Activated naive CD4-positive, alpha-beta T cell treated with anti-CD3 and anti-CD28 coated beads, Interleukin-2, amount 50 U/mL, for 72 hours (primary cell): ENCODE results near the gene PDE9A. TPM values are rescaled to one million over a fixed set of nuclear protein-coding genes. Genes with fewer than 3 reads are reported as not detected.
A peak's percentile ranks its signal among the peaks of the same experiment; 100 is the strongest.

Experiments used
- ATAC-seq, 2 donors: fragments of 150-1000 bp; cut with Tn5 transposase; 2 replicates each; pipeline ENCODE4 v1.10.0; 2021; ENCODE audit warnings: mild to moderate bottlenecking in 2 of 2, moderate library complexity in 2 of 2
- DNase-seq, 2 donors: peaks; one replicate each; pipeline ENCODE4 v3.0.0; 2021 to 2022; ENCODE audit warnings: low spot score in 2 of 2
- H3K27ac Mint-ChIP-seq, 2 donors: one replicate each; pipeline ENCODE4 v1.8.0; 2022; ENCODE audit warnings: mild to moderate bottlenecking in 2 of 2, mixed read lengths in 2 of 2
- H3K36me3 Mint-ChIP-seq, 2 donors: one replicate each; pipeline ENCODE4 v1.8.0; 2022; ENCODE audit warnings: mixed read lengths in 2 of 2
- H3K9me3 Mint-ChIP-seq, 2 donors: one replicate each; pipeline ENCODE4 v1.8.0; 2022; ENCODE audit warnings: mixed read lengths in 2 of 2
- total RNA-seq, 2 donors: library from RNA; stranded (reverse); gene quantifications; one replicate each; pipeline ENCODE4 v1.2.3, GENCODE V29; 2022

Gene PDE9A
- total RNA-seq, 2 donors from 2014 or later: 4.2 to 7.9 TPM

- DNase-seq (no peak), ATAC-seq (no peak)
- Mint-ChIP-seq H3K36me3 (no peaks in the 10 kb centered on the region), H3K27ac (no peak overlapping the region), H3K9me3 (no peaks in the 10 kb centered on the region)
Measured at GRCh38 chr21:42722808-42723473, 69.5 kb downstream of the PDE9A start.

DNA sequence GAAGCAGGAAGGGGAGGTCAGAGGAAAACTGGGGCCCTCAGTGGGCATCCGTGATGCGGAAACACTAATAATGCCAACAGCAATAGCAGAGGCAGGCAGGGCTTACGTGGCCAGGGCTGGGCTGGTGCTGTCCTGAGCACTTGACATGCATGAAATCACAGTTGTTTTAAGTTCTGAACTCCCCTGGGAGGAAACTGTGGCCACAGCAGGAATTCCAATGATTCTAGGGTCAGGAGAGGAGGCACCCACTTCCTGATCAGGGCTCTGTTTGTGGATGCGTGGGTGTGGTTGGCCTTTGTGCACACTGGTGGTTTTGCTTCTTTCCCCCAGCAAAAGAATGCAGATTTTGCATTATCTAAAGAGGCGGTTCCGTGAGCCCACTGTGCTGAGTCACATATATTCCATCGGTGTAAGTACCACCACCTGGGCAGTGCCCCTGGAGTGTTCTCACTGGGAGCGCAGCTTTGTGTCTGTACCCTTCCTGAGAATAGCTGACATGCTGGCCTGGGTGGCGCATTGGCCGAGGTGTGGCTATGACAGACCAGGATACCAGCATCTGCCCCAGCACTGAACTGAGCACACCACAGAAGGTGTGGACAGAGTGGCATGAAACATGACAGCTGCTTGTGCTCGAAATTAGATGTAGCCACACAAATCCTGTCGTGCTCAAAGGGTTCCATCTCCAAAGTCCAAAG is 71.0 kb downstream of the PDE9A start:
- no peak overlapping the region for H3K27ac Mint-ChIP-seq
- H3K9me3 Mint-ChIP-seq: peaks cover 1 to 4% of the 10 kb centered on the region in 2 donors
- peaks cover under 1 to 3% of the 10 kb centered on the region in 2 donors for H3K36me3 Mint-ChIP-seq
- DNase-seq (peak in 1 of 2 donors; percentile 30), ATAC-seq (no peak)

DNA sequence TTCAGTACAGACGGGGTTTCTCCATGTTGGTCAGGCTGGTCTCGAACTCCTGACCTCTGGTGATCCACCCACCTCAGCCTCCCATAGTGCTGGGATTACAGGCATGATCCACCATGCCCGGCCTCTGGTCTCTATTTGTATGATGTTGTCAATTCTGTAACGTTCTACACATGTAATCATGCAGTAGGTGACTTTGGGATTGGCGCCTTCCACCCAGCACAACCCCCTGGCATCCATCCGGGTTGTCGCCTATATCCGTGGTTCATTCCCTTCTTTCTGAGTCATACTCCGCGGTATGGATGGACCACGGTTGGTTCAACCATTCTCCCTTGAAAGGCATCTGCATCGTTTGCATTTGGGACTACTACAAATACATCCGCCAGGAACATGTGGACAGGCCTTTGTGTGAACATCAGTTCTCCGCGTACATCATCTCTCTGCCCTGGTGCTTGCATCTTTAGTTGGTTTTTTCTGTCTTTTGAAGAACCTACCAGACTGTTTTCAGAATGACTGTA is 72.1 kb downstream of the PDE9A start:
- peak in 1 of 2 donors; percentile 21 for DNase-seq
- Mint-ChIP-seq H3K9me3 (peaks cover 5 to 9% of the 10 kb centered on the region in 2 donors), H3K36me3 (peaks cover 5 to 7% of the 10 kb centered on the region in 2 donors), H3K27ac (no peak overlapping the region)
- no peak for ATAC-seq

DNA sequence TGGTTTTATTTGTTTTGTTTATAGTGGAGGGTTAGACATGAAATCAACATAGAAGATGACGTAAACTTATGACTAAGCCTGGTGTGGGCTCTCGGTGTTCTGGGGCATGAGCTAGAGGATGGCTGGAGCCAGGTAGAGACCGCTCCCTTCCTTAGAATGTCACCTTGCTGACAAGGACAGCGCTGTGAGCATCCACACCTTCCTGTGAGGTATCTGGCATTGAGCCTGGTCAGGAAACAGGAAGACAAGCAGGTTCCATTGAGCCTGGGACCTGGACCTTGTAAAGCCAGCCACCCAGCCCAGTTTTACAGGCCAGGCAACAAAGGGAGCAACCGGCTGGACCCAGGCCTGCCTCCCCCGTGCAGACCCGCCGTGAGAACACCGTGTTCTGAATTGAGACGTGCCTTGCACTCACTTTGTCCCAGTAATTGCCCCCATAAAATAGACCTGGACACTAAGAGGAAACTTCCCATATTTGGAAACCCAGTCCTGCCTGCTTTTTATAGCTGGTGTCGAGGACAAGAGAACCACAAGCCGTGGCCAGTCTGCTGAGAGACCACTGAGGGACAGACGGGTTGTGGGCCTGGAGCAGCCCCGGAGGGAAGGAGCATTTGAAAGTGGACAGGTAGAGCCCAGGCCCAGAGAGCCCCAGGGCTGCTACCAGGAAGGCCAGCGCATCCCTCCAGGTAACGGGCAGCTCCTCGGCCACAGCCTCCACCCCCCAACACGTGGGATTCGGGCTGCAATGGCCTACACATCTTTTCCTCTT is 78.0 kb downstream of the PDE9A start:
- Mint-ChIP-seq H3K9me3 (peaks cover 5 to 9% of the 10 kb centered on the region in 2 donors), H3K36me3 (peaks cover 5 to 13% of the 10 kb centered on the region in 2 donors), H3K27ac (no peak overlapping the region)
- ATAC-seq: no peak
- DNase-seq: peak in 1 of 2 donors; percentile 26

DNA sequence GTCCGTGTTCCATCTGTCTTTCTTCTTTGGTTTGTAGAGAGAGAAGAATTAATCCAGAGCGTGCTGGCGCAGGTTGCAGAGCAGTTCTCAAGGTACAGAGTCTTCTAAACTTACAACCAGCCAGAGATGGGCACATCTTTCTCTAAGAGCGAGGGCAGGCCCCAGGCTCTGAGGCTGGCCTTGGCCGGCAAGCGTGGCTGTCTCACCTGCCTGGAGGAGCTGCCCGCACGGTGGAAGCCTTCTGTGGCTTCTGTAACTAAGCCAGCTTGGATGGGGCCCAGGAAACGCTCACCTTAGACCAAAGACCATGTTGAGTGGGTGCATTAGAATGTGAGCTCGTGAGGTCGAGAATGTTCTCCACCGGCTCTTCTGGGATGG is 78.6 kb downstream of the PDE9A start:
- H3K36me3 Mint-ChIP-seq: peaks cover 5 to 13% of the 10 kb centered on the region in 2 donors
- ATAC-seq (no peak), DNase-seq (peak in 1 of 2 donors; percentile 31)
- H3K9me3 Mint-ChIP-seq: peaks cover 5 to 9% of the 10 kb centered on the region in 2 donors
- H3K27ac Mint-ChIP-seq: peak overlapping the region; percentile 15 to 29

DNA sequence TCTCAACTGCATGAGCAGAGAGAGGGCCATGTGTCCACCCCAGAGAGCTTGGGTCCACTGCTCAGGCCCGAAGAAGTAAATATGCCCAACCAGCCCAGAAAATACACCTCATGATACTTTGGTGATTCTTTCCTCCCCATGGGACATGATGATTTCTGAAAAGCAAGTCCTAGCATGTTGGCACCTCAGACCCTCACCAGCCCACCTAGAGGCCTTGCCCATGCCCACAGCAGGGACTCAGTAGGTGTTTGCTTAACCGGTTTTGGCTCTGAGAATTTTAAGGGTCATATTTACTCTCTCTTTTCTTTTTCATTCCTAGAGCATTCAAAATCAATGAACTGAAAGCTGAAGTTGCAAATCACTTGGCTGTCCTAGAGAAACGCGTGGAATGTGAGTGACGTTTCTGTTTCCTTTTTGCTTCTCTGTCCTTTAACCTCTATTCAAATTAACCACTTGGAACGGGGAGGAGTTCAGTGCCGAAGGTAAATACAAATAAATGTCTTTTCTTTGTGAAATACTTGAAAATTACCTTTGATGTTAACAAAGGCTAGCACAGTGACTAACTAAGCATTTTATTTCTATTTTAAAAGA is 79.7 kb downstream of the PDE9A start:
- no peak for DNase-seq
- peaks cover 5 to 13% of the 10 kb centered on the region in 2 donors for H3K36me3 Mint-ChIP-seq
- peaks cover 5 to 9% of the 10 kb centered on the region in 2 donors for H3K9me3 Mint-ChIP-seq
- no peak for ATAC-seq
- no peak overlapping the region for H3K27ac Mint-ChIP-seq

- Mint-ChIP-seq H3K27ac (peak overlapping the region in 1 of 2 donors; percentile 30), H3K36me3 (peaks cover 5 to 13% of the 10 kb centered on the region in 2 donors)
Measured at GRCh38 chr21:42733874-42734273, 80.5 kb downstream of the PDE9A start.

GRCh38 chr21:42734323-42734971 is 81.0 kb downstream of the PDE9A start:
- no peak for DNase-seq

More at GRCh38 chr21:42733874-42734273, 80.5 kb downstream of the PDE9A start:
- peaks cover 5 to 9% of the 10 kb centered on the region in 2 donors for H3K9me3 Mint-ChIP-seq
- ATAC-seq (no peak), DNase-seq (no peak)

GRCh38 chr21:42735061-42735460 is 81.6 kb downstream of the PDE9A start:
- no peaks in the 10 kb centered on the region for H3K9me3 Mint-ChIP-seq
- H3K27ac Mint-ChIP-seq: peak overlapping the region in 1 of 2 donors; percentile 16

More at GRCh38 chr21:42734323-42734971, 81.0 kb downstream of the PDE9A start:
- no peak for ATAC-seq
- Mint-ChIP-seq H3K36me3 (peaks cover 4 to 9% of the 10 kb centered on the region in 2 donors), H3K27ac (peak overlapping the region in 1 of 2 donors; percentile 30), H3K9me3 (peaks cover 3 to 4% of the 10 kb centered on the region in 2 donors)

DNA sequence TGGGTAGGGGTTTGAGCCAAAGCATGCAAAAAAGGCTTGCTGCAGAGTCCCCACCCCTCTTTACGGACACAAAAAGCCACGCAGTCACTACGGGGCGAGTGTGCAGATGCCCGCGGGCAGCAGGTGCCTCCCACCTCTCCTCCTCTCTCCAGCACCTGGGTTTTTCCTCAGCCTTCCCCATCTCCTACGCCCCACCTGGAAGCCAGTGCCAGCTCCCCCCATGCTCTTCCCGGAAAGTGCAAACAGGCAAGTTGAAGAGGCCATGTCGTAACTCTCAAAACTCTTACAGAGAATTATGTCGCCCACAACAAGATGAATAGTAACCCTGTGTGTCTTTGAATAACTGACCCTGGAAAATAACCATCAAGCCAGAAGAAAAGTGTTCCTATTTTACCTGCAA is 82.5 kb downstream of the PDE9A start:
- Mint-ChIP-seq H3K9me3 (no peaks in the 10 kb centered on the region), H3K27ac (peak overlapping the region in 1 of 2 donors; percentile 16), H3K36me3 (peaks cover 0 to 5% of the 10 kb centered on the region in 2 donors)
- DNase-seq (peak in 1 of 2 donors; percentile 25), ATAC-seq (no peak)

More at GRCh38 chr21:42735061-42735460, 81.6 kb downstream of the PDE9A start:
- ATAC-seq (no peak), DNase-seq (peak in 1 of 2 donors; percentile 35)
- H3K36me3 Mint-ChIP-seq: peaks cover 0 to 5% of the 10 kb centered on the region in 2 donors

GRCh38 chr21:42736646-42737350 is 83.4 kb downstream of the PDE9A start:
- Mint-ChIP-seq H3K9me3 (no peaks in the 10 kb centered on the region), H3K36me3 (peaks cover 0 to 5% of the 10 kb centered on the region in 2 donors), H3K27ac (peak overlapping the region in 1 of 2 donors; percentile 95)
- ATAC-seq (no peak), DNase-seq (peak in 1 of 2 donors; percentile 49)

- peak; percentile 82 to 87 for ATAC-seq
- Mint-ChIP-seq H3K9me3 (no peaks in the 10 kb centered on the region), H3K27ac (peak overlapping the region; percentile 95 to 99), H3K36me3 (peaks cover 0 to 5% of the 10 kb centered on the region in 2 donors)
- DNase-seq: peak; percentile 31 to 57
Measured at GRCh38 chr21:42737951-42738590, 84.7 kb downstream of the PDE9A start.

GRCh38 chr21:42739061-42739931 is 85.9 kb downstream of the PDE9A start:
- ATAC-seq (no peak), DNase-seq (no peak)
- H3K27ac Mint-ChIP-seq: peak overlapping the region in 1 of 2 donors; percentile 95
- no peaks in the 10 kb centered on the region for H3K36me3 Mint-ChIP-seq
- no peaks in the 10 kb centered on the region for H3K9me3 Mint-ChIP-seq

- H3K36me3 Mint-ChIP-seq: no peaks in the 10 kb centered on the region
- peak overlapping the region in 1 of 2 donors; percentile 7 for H3K27ac Mint-ChIP-seq
- ATAC-seq: no peak
- DNase-seq: no peak
- no peaks in the 10 kb centered on the region for H3K9me3 Mint-ChIP-seq
Measured at GRCh38 chr21:42740405-42740909, 87.0 kb downstream of the PDE9A start.
